Transverse colon (tissue), 4 donors: ENCODE data around the gene CARD10. TPM values are rescaled to one million over a fixed set of nuclear protein-coding genes. Genes with fewer than 3 reads are reported as not detected.

Experiments used
- DNase-seq: peaks from one replicate; pipeline ENCODE4 v3.0.0-alpha.2; 2019
- H3K27ac ChIP-seq, 4 donors: fragments of 200-600 bp; sonication (generic); 2 replicates each; pipeline ENCODE4 v1.5.1; 2016 to 2018; ENCODE audit warnings: inconsistent platforms in 4 of 4
- H3K27me3 ChIP-seq: fragments of 200-600 bp; sonication (generic); 2 replicates; pipeline ENCODE4 v1.5.1; 2017; ENCODE audit warnings: inconsistent platforms
- H3K36me3 ChIP-seq, 4 donors: fragments of 200-600 bp; sonication (generic); 2 replicates each; pipeline ENCODE4 v1.5.1; 2017 to 2019; ENCODE audit warnings: inconsistent platforms in 4 of 4
- H3K4me1 ChIP-seq, 4 donors: fragments of 200-600 bp; sonication (generic); 2 replicates each; pipeline ENCODE4 v1.5.1; 2017 to 2020; ENCODE audit warnings: inconsistent platforms in 4 of 4
- H3K4me3 ChIP-seq, 4 donors: fragments of 200-600 bp; sonication (generic); 1 replicate in 1 of 4; 2 replicates in 3 of 4; pipeline versions ENCODE4 v1.5.1 to v1.6.1; 2017 to 2019; ENCODE audit warnings: inconsistent platforms in 4 of 4
- H3K9me3 ChIP-seq, 2 donors: fragments of 200-600 bp; sonication (generic); 2 replicates each; pipeline ENCODE4 v1.5.1; 2017 to 2019; ENCODE audit warnings: inconsistent platforms in 2 of 2
- EP300 ChIP-seq: sonication (generic); formaldehyde crosslinking; IDR thresholded peaks from one replicate; pipeline ENCODE4 v1.6.1; 2017; ENCODE audit warnings: antibody characterized with exemption, low read depth
- POLR2A ChIP-seq: fragments of 450-650 bp; IDR thresholded peaks from one replicate; pipeline ENCODE4 v1.6.1; 2016; ENCODE audit warnings: antibody characterized with exemption, mild to moderate bottlenecking, moderate library complexity
- POLR2AphosphoS5 ChIP-seq, 3 donors: sonication (generic); formaldehyde crosslinking; IDR thresholded peaks; one replicate each; pipeline ENCODE4 v1.6.1; 2016; ENCODE audit warnings: antibody characterized with exemption in 3 of 3
- WGBS, 2 donors: methylation state at CpG; one replicate each; pipeline ENCODE4 v1.1.5; 2018; ENCODE audit warnings: low coverage in 1 of 2; 5-methylcytosine and 5-hydroxymethylcytosine counted together
- in situ Hi-C, 4 donors: fragments of 200-750 bp; cut with MboI; loops; one replicate each; pipeline versions ENCODE4 v1.15.0 to v1.15.1; 2017; ENCODE audit warnings: low sequenced_read_pairs in 3 of 4, low pct_ligation_motif_present in 1 of 4, low pct_unique_long_range_greater_than_20kb in 1 of 4
- intact Hi-C: fragments of 100-400 bp; cut with DNase I; formaldehyde crosslinking; loops from one replicate; pipeline ENCODE4 v1.15.1; 2023; ENCODE audit warnings: low total_unique reads
- total RNA-seq, 4 donors: library from RNA; depleted of rRNA; stranded (reverse); fragments of >200 nt; gene quantifications; one replicate each; pipeline ENCODE4 v1.1.0, GENCODE V29; 2016
- TF ChIP-seq, protein P1 (sequence below), 5 experiments: fragments of 200-600 bp in 3 of 5; fragments of 450-650 bp in 2 of 5; sonication (generic) in 3 of 5; IDR thresholded peaks; 1 replicate in 2 of 5; 2 replicates in 3 of 5; pipeline ENCODE4 v1.5.1; 2016 to 2017; ENCODE audit warnings: antibody characterized with exemption in 5 of 5, inconsistent platforms in 3 of 5, mild to moderate bottlenecking in 2 of 5, moderate library complexity in 1 of 5

The CARD10 gene
- total RNA-seq, 4 donors from 2014 or later = 46.3 to 166 (median 60.9) TPM

GRCh38 chr22:37484480-37485394 lies 34.5 kb downstream of the CARD10 start:
- Histone ChIP-seq H3K9me3 (no peaks in the 10 kb centered on the region), H3K4me1 (peaks cover 0 to 23% (median 13%) of the 10 kb centered on the region in 4 donors), H3K36me3 (no peaks in the 10 kb centered on the region), H3K27ac (peak overlapping the region; percentile 70 to 79 (median 74)), H3K27me3 (no peaks in the 10 kb centered on the region), H3K4me3 (peak overlapping the region in 3 of 4 donors; percentile 16 to 52 (median 34))
- in situ Hi-C loops (no loop called here), intact Hi-C loops (no loop called here)
- TF ChIP-seq EP300 (no peak), POLR2AphosphoS5 (IDR thresholded peaks at IDR 0.05) (peak; percentile 25 to 45 (median 35)), POLR2A (peak; percentile 35)
- TF ChIP-seq, protein P1, sequence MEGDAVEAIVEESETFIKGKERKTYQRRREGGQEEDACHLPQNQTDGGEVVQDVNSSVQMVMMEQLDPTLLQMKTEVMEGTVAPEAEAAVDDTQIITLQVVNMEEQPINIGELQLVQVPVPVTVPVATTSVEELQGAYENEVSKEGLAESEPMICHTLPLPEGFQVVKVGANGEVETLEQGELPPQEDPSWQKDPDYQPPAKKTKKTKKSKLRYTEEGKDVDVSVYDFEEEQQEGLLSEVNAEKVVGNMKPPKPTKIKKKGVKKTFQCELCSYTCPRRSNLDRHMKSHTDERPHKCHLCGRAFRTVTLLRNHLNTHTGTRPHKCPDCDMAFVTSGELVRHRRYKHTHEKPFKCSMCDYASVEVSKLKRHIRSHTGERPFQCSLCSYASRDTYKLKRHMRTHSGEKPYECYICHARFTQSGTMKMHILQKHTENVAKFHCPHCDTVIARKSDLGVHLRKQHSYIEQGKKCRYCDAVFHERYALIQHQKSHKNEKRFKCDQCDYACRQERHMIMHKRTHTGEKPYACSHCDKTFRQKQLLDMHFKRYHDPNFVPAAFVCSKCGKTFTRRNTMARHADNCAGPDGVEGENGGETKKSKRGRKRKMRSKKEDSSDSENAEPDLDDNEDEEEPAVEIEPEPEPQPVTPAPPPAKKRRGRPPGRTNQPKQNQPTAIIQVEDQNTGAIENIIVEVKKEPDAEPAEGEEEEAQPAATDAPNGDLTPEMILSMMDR (IDR thresholded peaks at IDR 0.05) = no peak
- 20 to 62% methylated on average over 1 to 39 of the region's 39 CpGs for WGBS, 2 donors
- DNase-seq = peak; percentile 83

DNA sequence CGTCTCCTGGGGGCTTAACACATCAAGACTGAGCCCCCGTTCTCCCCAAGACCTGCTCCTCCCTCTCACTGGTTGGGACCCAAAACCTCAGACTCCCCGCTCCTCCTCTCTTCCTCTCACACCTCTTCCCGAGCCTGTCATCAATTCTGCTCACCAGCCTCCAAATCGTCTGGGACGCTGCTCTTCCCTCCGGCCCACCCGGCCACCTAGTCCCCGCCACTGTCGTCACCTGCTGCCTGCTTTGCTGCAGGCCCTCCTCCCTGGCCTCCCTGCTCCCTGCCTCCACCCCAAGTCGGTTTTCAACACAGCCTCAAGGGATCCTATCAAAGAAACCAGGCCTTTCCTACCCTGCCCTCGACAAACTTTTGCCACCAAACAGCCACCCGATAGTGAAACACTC lies 36.2 kb downstream of the CARD10 start:
- in situ Hi-C loops (no loop called here), intact Hi-C loops (no loop called here)
- no peak overlapping the region for H3K27ac ChIP-seq
- DNase-seq = no peak
- TF ChIP-seq POLR2AphosphoS5 (IDR thresholded peaks at IDR 0.05) (no peak), EP300 (no peak), POLR2A (no peak)
- TF ChIP-seq, protein P1 (IDR thresholded peaks at IDR 0.05) = no peak
- H3K36me3 ChIP-seq = no peaks in the 10 kb centered on the region
- peaks cover 0 to 23% (median 13%) of the 10 kb centered on the region in 4 donors for H3K4me1 ChIP-seq
- H3K4me3 ChIP-seq = no peak overlapping the region
- WGBS, 2 donors = 82 to 90% methylated on average over 4 to 13 of the region's 13 CpGs
- H3K27me3 ChIP-seq = no peaks in the 10 kb centered on the region
- H3K9me3 ChIP-seq = no peaks in the 10 kb centered on the region

DNA sequence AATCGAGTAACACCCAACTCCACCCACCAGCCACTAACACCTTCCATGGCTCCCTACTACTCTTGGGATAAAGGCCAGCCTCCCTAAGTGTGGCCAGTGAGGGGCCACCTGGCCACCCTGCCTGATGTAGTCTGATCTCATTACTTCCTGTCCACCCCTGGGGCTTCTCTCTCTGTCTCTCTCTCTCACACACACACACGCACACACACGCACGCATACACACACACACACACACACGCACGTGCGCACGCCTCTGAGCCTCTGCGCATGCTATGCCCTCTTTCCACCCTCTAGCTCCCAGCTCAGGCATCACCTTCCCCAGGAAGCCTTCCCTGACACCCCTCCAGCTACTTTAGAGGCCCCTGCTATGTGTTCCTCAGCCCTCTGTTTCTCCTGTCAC lies 37.0 kb downstream of the CARD10 start:
- Histone ChIP-seq H3K4me3 (no peak overlapping the region), H3K4me1 (peaks cover 0 to 23% (median 13%) of the 10 kb centered on the region in 4 donors), H3K9me3 (no peaks in the 10 kb centered on the region), H3K36me3 (no peaks in the 10 kb centered on the region), H3K27me3 (no peaks in the 10 kb centered on the region), H3K27ac (no peak overlapping the region)
- intact Hi-C loops (no loop called here), in situ Hi-C loops (no loop called here)
- TF ChIP-seq, protein P1 (IDR thresholded peaks at IDR 0.05) = no peak
- TF ChIP-seq POLR2A (no peak), EP300 (no peak), POLR2AphosphoS5 (IDR thresholded peaks at IDR 0.05) (no peak)
- DNase-seq = no peak
- WGBS, 2 donors = 81% methylated on average over 9 of the region's 9 CpGs; no CpG with 5 or more reads in 1 of the 2 donors

DNA sequence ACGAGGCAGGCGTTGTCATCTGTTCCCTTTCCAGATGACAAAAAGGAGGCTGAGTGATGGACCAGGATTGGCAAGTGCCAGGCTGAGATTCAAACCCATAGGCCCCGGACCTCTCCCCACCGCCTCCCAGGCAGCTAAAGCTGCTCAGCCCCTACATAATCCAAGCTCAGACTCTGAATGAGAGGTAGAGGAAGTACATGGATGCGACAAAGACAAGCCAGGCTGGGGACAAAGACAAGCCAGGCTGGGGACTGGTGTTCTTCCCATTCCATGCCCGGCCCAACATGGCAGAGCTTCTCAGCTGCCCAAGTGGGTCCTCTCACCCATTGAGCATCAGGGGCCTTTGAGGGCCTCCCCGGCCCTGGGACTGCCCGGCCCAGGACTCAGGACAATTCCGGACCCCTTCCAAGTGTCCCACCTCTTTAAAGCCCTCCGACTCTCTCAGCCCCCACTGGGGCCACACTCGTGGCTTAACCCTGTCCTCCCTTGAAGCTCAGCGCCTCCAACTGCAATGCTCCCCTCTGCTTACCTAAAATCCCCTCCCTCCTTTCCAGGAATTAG lies 37.8 kb downstream of the CARD10 start:
- TF ChIP-seq EP300 (no peak), POLR2A (no peak), POLR2AphosphoS5 (IDR thresholded peaks at IDR 0.05) (no peak)
- TF ChIP-seq, protein P1 (IDR thresholded peaks at IDR 0.05) = no peak
- WGBS, 2 donors = 86 to 96% methylated on average over 3 to 12 of the region's 12 CpGs
- Histone ChIP-seq H3K4me3 (no peak overlapping the region), H3K27me3 (no peaks in the 10 kb centered on the region), H3K4me1 (peaks cover 0 to 15% (median 8%) of the 10 kb centered on the region in 4 donors), H3K9me3 (no peaks in the 10 kb centered on the region), H3K36me3 (no peaks in the 10 kb centered on the region), H3K27ac (no peak overlapping the region)
- DNase-seq = no peak
- intact Hi-C loops = no loop called here
- in situ Hi-C loops = no loop called here
